Calu3 (cell line): ENCODE results near the gene KRT73. TPM values are rescaled to one million over a fixed set of nuclear protein-coding genes. Genes with fewer than 3 reads are reported as not detected.

ENCODE experiments used
- BruUV-seq: library from RNA; stranded (reverse); fragments of 400-500 nt; replicated peaks from 2 replicates; lab custom pipeline; 2021; lab: Mats Ljungman, UMichigan
- CTCF ChIA-PET: fragments of 300-600 bp; sonication (Branson Sonifier 250); formaldehyde crosslinking; loops from one replicate; lab custom pipeline; 2022; ENCODE audit warnings: antibody characterized with exemption; lab: Charles Lee
- DNase-seq: peaks from one replicate; pipeline ENCODE4 v3.0.0; 2022
- H3K27ac Mint-ChIP-seq: one replicate; pipeline ENCODE4 v1.8.0; 2022; ENCODE audit warnings: mixed read lengths; ENCODE audit not compliant: unreplicated experiment
- H3K27me3 Mint-ChIP-seq: one replicate; pipeline ENCODE4 v1.8.0; 2022; ENCODE audit warnings: mixed read lengths; ENCODE audit not compliant: unreplicated experiment
- H3K36me3 Mint-ChIP-seq: one replicate; pipeline ENCODE4 v1.8.0; 2022; ENCODE audit warnings: mild to moderate bottlenecking, moderate library complexity, mixed read lengths; ENCODE audit not compliant: insufficient read depth, unreplicated experiment
- H3K4me1 Mint-ChIP-seq: one replicate; pipeline ENCODE4 v1.8.0; 2022; ENCODE audit warnings: mild to moderate bottlenecking, low read depth, mixed read lengths; ENCODE audit not compliant: unreplicated experiment
- H3K4me3 Mint-ChIP-seq: one replicate; pipeline ENCODE4 v1.8.0; 2022; ENCODE audit warnings: mild to moderate bottlenecking, low read depth, moderate library complexity, mixed read lengths; ENCODE audit not compliant: unreplicated experiment
- H3K9me3 Mint-ChIP-seq: one replicate; pipeline ENCODE4 v1.8.0; 2022; ENCODE audit warnings: low read depth, mixed read lengths; ENCODE audit not compliant: unreplicated experiment
- intact Hi-C: fragments of 100-400 bp; cut with micrococcal nuclease; formaldehyde crosslinking; loops from one replicate; pipeline ENCODE4 v1.10.0; 2022; ENCODE audit not compliant: unreplicated experiment
- total RNA-seq: library from RNA; stranded (reverse); gene quantifications from 2 replicates; pipeline ENCODE4 v1.2.3, GENCODE V29; 2022
- TF ChIP-seq, protein P1 (sequence below): fragments of 200-600 bp; IDR thresholded peaks from one replicate; pipeline ENCODE4 v1.8.0; 2022; ENCODE audit warnings: antibody characterized with exemption; ENCODE audit not compliant: unreplicated experiment

The KRT73 gene
- total RNA-seq, 1 experiment from 2014 or later = not detected

DNA sequence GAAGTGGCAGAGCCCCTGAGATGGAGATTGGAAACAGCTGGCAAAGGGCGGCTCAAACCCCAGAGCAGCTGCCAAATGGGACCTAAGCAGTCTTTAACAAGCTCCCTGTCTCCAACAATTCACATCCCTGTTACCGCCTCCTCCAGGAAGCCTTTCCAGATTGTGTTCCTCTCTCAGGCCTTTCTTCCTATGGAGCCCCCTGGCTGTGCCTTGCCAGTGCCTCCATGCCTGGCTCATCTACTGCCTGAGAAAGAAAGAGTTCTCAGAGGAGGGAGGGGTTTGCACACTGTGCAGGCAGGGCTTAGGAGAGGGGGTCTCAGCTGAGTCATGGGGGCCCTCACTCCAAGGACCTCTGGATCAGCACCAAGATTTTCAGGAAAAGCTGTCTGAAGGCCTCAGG lies 35.9 kb downstream of the KRT73 start:
- Mint-ChIP-seq H3K4me3 (no peak overlapping the region), H3K36me3 (no peaks in the 10 kb centered on the region), H3K9me3 (no peaks in the 10 kb centered on the region), H3K4me1 (peaks cover 10% of the 10 kb centered on the region), H3K27ac (no peak overlapping the region), H3K27me3 (peaks cover 46% of the 10 kb centered on the region)
- intact Hi-C loops = loop anchor here (2.0 to 10.0 kb wide), 3 partner anchors 208 to 438 kb away; no protein-coding TSS in a partner anchor
- no TSS peak for BruUV-seq
- CTCF ChIA-PET = interaction anchor here (0.9 to 1.8 kb wide), 2 partner anchors 51 to 297 kb away, joined by 3 to 11 read pairs; no protein-coding TSS in a partner anchor
- TF ChIP-seq, protein P1, sequence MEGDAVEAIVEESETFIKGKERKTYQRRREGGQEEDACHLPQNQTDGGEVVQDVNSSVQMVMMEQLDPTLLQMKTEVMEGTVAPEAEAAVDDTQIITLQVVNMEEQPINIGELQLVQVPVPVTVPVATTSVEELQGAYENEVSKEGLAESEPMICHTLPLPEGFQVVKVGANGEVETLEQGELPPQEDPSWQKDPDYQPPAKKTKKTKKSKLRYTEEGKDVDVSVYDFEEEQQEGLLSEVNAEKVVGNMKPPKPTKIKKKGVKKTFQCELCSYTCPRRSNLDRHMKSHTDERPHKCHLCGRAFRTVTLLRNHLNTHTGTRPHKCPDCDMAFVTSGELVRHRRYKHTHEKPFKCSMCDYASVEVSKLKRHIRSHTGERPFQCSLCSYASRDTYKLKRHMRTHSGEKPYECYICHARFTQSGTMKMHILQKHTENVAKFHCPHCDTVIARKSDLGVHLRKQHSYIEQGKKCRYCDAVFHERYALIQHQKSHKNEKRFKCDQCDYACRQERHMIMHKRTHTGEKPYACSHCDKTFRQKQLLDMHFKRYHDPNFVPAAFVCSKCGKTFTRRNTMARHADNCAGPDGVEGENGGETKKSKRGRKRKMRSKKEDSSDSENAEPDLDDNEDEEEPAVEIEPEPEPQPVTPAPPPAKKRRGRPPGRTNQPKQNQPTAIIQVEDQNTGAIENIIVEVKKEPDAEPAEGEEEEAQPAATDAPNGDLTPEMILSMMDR = no peak
- no peak for DNase-seq

DNA sequence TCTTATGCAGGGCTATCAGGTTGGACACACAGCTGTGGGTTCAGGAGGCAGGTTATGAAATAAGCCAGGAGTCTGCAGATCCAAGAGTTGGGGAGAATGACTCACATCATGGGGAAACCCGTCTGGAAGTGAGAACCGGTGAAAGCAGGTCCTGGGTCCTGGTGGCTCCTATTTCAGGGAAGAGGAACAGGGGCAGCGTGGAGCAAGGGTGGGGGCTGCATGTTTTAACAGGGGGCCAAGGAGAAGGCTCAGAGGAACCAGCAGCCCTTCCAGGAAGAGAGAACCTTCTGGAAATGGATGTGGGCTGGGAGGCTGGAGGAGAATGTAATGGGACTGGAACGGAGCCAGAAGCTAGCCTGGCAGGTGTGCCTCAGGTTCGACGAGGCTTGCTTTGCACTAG lies 36.9 kb downstream of the KRT73 start:
- H3K27me3 Mint-ChIP-seq = peaks cover 46% of the 10 kb centered on the region
- no peak overlapping the region for H3K4me3 Mint-ChIP-seq
- intact Hi-C loops = loop anchor here (10.0 kb wide), 2 partner anchors 207 to 437 kb away; no protein-coding TSS in a partner anchor
- no TSS peak for BruUV-seq
- H3K9me3 Mint-ChIP-seq = no peaks in the 10 kb centered on the region
- CTCF ChIA-PET = no interaction called here
- H3K27ac Mint-ChIP-seq = no peak overlapping the region
- peaks cover 10% of the 10 kb centered on the region for H3K4me1 Mint-ChIP-seq
- no peaks in the 10 kb centered on the region for H3K36me3 Mint-ChIP-seq
- DNase-seq = no peak
- TF ChIP-seq, protein P1 = no peak

DNA sequence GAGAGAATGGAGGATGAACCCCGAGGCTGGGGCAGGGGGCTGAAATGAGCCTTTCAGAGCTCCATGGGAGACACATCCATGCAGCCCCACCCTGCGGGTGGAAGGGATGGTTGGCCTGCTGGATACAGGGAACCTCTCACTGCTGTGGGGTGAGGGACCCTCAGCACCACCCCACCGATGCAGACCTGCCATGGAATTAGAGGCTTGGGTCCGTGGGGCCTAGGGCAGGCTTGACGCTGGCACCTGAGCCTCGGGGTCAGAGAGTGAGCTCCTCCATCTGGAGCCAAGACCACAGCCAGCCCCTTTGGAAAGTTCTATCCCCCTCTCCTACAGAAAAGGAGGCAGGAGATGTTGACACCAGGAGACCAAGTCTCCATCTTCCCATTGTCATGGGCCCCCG lies 37.3 kb downstream of the KRT73 start:
- CTCF ChIA-PET = no interaction called here
- Mint-ChIP-seq H3K4me3 (no peak overlapping the region), H3K9me3 (no peaks in the 10 kb centered on the region), H3K4me1 (peaks cover 10% of the 10 kb centered on the region), H3K36me3 (no peaks in the 10 kb centered on the region), H3K27me3 (peaks cover 46% of the 10 kb centered on the region), H3K27ac (no peak overlapping the region)
- BruUV-seq = no TSS peak
- intact Hi-C loops = loop anchor here (10.0 kb wide), 2 partner anchors 206 to 436 kb away; no protein-coding TSS in a partner anchor
- TF ChIP-seq, protein P1 = no peak
- DNase-seq = no peak

DNA sequence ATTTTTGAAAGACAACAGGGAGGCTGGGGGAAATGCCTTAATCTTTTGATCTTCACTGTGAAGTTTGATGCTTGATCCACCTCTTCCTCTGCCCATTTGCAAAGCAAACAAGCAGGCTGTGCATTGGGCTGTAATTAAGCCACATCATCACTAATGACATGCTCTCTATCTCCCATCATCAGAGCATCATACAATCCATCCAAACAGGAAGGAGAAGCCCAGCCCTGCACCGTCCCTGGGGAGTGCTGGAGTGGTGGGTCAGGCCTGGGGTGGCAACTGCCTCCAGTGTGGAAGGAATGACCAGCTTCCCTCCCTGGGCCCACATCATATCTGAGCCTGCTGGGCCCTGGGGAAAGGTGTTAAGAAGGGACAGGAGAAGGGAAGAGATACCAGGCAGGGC lies 37.9 kb downstream of the KRT73 start:
- CTCF ChIA-PET = no interaction called here
- intact Hi-C loops = loop anchor here (10.0 kb wide), 2 partner anchors 206 to 436 kb away; no protein-coding TSS in a partner anchor
- Mint-ChIP-seq H3K36me3 (no peaks in the 10 kb centered on the region), H3K27ac (no peak overlapping the region), H3K4me1 (peaks cover 10% of the 10 kb centered on the region), H3K4me3 (no peak overlapping the region), H3K27me3 (peaks cover 46% of the 10 kb centered on the region), H3K9me3 (no peaks in the 10 kb centered on the region)
- TF ChIP-seq, protein P1 = no peak
- BruUV-seq = no TSS peak
- DNase-seq = no peak
